ENCODE results near the gene RAI1. TPM values are rescaled to one million over a fixed set of nuclear protein-coding genes. Genes with fewer than 3 reads are reported as not detected.
A peak's percentile ranks its signal among the peaks of the same experiment; 100 is the strongest.

Gene RAI1
- total and polyA plus RNA-seq, 2 experiments from 2014 or later: 0.87 to 0.89 TPM

- Mint-ChIP-seq H3K9me3 (no peaks in the 10 kb centered on the region), H3K4me3 (no peak overlapping the region), H3K27ac (no peak overlapping the region), H3K36me3 (ENCODE audit: low read depth) (no peaks in the 10 kb centered on the region), H3K4me1 (peaks cover 40% of the 10 kb centered on the region), H3K27me3 (ENCODE audit: insufficient read depth, low read depth, poor library complexity) (peaks cover 56% of the 10 kb centered on the region)
- Histone ChIP-seq H3K79me2 (replicated peaks; ENCODE audit: insufficient read depth) (no peaks in the 10 kb centered on the region), H3K4me1 (ENCODE audit: insufficient read depth) (peaks cover 20% of the 10 kb centered on the region), H2AFZ (no peak overlapping the region), H3K4me2 (peak overlapping the region; percentile 46), H4K20me1 (replicated peaks; ENCODE audit: insufficient read depth) (0 out of 2 replicates have a peak, but pooled peaks cover 3% of the 10 kb centered on the region), H3K9me2 (ENCODE audit: insufficient read depth) (no peaks in the 10 kb centered on the region), H3K27ac (ENCODE audit: low read depth) (no peak overlapping the region), H3F3A (replicated peaks; ENCODE audit: low read depth) (no peaks in the 10 kb centered on the region; the same call in 1 of the 2 replicates), H3K36me3 (ENCODE audit: insufficient read depth) (no peaks in the 10 kb centered on the region), H3K27me3 (ENCODE audit: insufficient read depth) (peaks cover 79% of the 10 kb centered on the region), H3K4me3 (no peak overlapping the region)
- DNase-seq (ENCODE audit: low spot score) (no peak), ATAC-seq (no peak)
- TF ChIP-seq ZNF462 (CRISPR knock-in tag; IDR thresholded peaks at IDR 0.05): no peak
- no peak for TF ChIP-seq ZNF331 (CRISPR knock-in tag; IDR thresholded peaks at IDR 0.05; ENCODE audit: low read depth)
- TF ChIP-seq, protein P1, sequence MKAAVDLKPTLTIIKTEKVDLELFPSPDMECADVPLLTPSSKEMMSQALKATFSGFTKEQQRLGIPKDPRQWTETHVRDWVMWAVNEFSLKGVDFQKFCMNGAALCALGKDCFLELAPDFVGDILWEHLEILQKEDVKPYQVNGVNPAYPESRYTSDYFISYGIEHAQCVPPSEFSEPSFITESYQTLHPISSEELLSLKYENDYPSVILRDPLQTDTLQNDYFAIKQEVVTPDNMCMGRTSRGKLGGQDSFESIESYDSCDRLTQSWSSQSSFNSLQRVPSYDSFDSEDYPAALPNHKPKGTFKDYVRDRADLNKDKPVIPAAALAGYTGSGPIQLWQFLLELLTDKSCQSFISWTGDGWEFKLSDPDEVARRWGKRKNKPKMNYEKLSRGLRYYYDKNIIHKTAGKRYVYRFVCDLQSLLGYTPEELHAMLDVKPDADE (IDR thresholded peaks at IDR 0.05): no peak
- TF ChIP-seq POLR2AphosphoS5 (IDR thresholded peaks at IDR 0.05; ENCODE audit: low read depth): no peak
- no peak for TF ChIP-seq NANOG (IDR thresholded peaks at IDR 0.05; ENCODE audit: borderline replicate concordance)
- no peak for TF ChIP-seq CREB1 (CRISPR knock-in tag; IDR thresholded peaks at IDR 0.05; ENCODE audit: low read depth)
- no peak for TF ChIP-seq JUNB (IDR thresholded peaks at IDR 0.05; ENCODE audit: unreplicated experiment)
- TF ChIP-seq EZH2phosphoT487 (IDR thresholded peaks at IDR 0.05; ENCODE audit: unreplicated experiment): no peak
- TF ChIP-seq STAT1 (IDR thresholded peaks at IDR 0.05; ENCODE audit: unreplicated experiment): no peak
- TF ChIP-seq, protein P2, sequence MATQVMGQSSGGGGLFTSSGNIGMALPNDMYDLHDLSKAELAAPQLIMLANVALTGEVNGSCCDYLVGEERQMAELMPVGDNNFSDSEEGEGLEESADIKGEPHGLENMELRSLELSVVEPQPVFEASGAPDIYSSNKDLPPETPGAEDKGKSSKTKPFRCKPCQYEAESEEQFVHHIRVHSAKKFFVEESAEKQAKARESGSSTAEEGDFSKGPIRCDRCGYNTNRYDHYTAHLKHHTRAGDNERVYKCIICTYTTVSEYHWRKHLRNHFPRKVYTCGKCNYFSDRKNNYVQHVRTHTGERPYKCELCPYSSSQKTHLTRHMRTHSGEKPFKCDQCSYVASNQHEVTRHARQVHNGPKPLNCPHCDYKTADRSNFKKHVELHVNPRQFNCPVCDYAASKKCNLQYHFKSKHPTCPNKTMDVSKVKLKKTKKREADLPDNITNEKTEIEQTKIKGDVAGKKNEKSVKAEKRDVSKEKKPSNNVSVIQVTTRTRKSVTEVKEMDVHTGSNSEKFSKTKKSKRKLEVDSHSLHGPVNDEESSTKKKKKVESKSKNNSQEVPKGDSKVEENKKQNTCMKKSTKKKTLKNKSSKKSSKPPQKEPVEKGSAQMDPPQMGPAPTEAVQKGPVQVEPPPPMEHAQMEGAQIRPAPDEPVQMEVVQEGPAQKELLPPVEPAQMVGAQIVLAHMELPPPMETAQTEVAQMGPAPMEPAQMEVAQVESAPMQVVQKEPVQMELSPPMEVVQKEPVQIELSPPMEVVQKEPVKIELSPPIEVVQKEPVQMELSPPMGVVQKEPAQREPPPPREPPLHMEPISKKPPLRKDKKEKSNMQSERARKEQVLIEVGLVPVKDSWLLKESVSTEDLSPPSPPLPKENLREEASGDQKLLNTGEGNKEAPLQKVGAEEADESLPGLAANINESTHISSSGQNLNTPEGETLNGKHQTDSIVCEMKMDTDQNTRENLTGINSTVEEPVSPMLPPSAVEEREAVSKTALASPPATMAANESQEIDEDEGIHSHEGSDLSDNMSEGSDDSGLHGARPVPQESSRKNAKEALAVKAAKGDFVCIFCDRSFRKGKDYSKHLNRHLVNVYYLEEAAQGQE (IDR thresholded peaks at IDR 0.05; ENCODE audit: unreplicated experiment): no peak
- no peak for TF ChIP-seq EZH2 (IDR thresholded peaks at IDR 0.05; ENCODE audit: low read depth, unreplicated experiment)
- no peak for TF ChIP-seq ZNF114 (CRISPR knock-in tag; IDR thresholded peaks at IDR 0.05)
- no peak for TF ChIP-seq CTCF (conservative IDR thresholded peaks at IDR 0.05; ENCODE audit: low read depth in 2 of 2)
Observed at GRCh38 chr17:17675416-17675815, 5.8 kb upstream of the RAI1 start.

All from GM23338 (cell line).